Measurements from ENCODE around the gene PIP5K1B. TPM values are rescaled to one million over a fixed set of nuclear protein-coding genes. Genes with fewer than 3 reads are reported as not detected.

The PIP5K1B gene
- total RNA-seq, 1 experiment from 2014 or later: 5.2 TPM

DNA sequence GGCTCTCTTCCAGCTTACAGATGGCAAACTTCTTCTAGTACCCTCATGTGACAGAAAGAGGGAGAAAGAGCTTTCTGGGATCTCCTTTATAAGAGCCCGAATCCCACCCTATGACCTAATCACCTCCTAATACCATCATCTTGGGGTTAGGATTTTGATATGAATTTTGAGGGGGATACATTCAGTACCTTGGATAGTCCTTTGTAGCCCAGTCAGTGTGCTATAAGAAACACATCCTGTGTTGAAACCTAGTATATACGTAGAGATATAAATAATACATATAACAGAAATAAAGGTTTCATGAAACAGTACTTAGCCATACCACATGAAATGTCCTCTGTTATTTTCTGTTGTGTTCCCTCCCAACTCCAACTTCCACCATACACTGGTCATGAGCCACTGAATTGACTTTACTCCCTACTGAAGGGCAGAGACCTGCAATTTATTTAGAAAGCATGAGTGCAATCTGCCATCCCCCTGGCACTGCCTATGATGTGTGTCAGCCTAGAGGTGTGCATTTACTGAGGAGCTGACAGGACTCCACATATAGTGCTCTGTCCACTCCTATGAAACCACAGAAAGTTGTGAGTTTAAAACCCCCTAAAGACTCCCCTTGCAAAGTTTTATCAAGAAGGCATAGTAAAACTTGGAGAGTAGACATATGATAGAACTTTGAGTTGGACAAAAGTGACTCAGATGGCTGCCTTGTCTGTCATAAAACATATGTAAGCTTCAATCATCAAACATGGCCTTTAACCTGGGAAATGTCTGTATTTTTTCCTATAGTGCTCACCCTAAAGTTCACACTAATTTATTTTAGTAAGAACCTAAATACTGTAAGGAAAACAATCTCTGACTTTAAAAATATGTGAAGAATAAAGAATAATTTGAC lies 12.8 kb downstream of the PIP5K1B start (continued):
- no peak for TF ChIP-seq ZBTB21 (CRISPR knock-in tag; IDR thresholded peaks at IDR 0.05; ENCODE audit: borderline replicate concordance)
- TF ChIP-seq, protein P1, sequence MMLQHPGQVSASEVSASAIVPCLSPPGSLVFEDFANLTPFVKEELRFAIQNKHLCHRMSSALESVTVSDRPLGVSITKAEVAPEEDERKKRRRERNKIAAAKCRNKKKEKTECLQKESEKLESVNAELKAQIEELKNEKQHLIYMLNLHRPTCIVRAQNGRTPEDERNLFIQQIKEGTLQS (CRISPR knock-in tag; conservative IDR thresholded peaks at IDR 0.05): no peak
- TF ChIP-seq, protein P2, sequence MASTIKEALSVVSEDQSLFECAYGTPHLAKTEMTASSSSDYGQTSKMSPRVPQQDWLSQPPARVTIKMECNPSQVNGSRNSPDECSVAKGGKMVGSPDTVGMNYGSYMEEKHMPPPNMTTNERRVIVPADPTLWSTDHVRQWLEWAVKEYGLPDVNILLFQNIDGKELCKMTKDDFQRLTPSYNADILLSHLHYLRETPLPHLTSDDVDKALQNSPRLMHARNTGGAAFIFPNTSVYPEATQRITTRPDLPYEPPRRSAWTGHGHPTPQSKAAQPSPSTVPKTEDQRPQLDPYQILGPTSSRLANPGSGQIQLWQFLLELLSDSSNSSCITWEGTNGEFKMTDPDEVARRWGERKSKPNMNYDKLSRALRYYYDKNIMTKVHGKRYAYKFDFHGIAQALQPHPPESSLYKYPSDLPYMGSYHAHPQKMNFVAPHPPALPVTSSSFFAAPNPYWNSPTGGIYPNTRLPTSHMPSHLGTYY (CRISPR knock-in tag; IDR thresholded peaks at IDR 0.05): no peak
- TF ChIP-seq ESRRA (CRISPR knock-in tag; IDR thresholded peaks at IDR 0.05; ENCODE audit: borderline replicate concordance): no peak
- no peak for TF ChIP-seq ZNF416 (CRISPR knock-in tag; IDR thresholded peaks at IDR 0.05)

DNA sequence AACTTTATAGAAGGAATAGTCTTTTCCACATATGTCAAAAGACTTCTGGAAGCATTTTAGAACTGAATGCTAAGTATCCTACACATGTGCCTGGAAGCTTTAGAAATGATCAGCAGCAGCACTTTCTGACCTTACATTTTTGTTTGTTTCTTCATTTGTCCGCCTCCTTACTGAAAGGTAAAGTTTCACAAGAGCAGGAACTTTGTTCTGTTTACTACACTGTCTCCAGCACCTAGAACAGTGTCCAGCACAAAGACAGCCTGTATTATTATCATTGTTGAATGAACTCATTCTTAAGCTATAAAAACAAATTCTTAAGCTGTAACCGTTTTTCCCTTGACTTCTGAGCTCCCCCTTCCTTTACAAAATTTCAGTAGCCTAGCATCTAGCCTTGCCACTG lies 14.8 kb downstream of the PIP5K1B start:
- Mint-ChIP-seq H3K36me3 (no peaks in the 10 kb centered on the region), H3K27me3 (ENCODE audit: low read depth) (no peaks in the 10 kb centered on the region), H3K4me1 (peaks cover 6% of the 10 kb centered on the region), H3K9me3 (peaks cover 8% of the 10 kb centered on the region), H3K4me3 (no peak overlapping the region), H3K27ac (no peak overlapping the region)
- ATAC-seq (no peak), DNase-seq (ENCODE audit: low spot score) (no peak)
- ChIA-PET CTCF (interaction anchor here (0.9 to 1.1 kb wide), 2 partner anchors 34 to 152 kb away, joined by 3 to 4 read pairs; no protein-coding TSS in a partner anchor), POLR2A (no interaction called here)
- TF ChIP-seq MXD4 (CRISPR knock-in tag; IDR thresholded peaks at IDR 0.05; ENCODE audit: borderline replicate concordance) (no peak), ZNF232 (CRISPR knock-in tag; IDR thresholded peaks at IDR 0.05) (no peak), JUN (CRISPR knock-in tag; IDR thresholded peaks at IDR 0.05) (no peak), HMGA2 (CRISPR knock-in tag; IDR thresholded peaks at IDR 0.05) (no peak), ATF2 (CRISPR knock-in tag; IDR thresholded peaks at IDR 0.05; ENCODE audit: borderline replicate concordance, low read depth) (no peak), NFE2L1 (CRISPR knock-in tag; IDR thresholded peaks at IDR 0.05) (no peak), OVOL2 (CRISPR knock-in tag; IDR thresholded peaks at IDR 0.05; ENCODE audit: borderline replicate concordance) (no peak), FOXP1 (CRISPR knock-in tag; IDR thresholded peaks at IDR 0.05; ENCODE audit: borderline replicate concordance) (no peak), NR1H2 (CRISPR knock-in tag; IDR thresholded peaks at IDR 0.05) (no peak), NFYB (CRISPR knock-in tag; conservative IDR thresholded peaks at IDR 0.05; ENCODE audit: low read depth) (no peak)
- TF ChIP-seq, protein P1 (CRISPR knock-in tag; conservative IDR thresholded peaks at IDR 0.05): no peak

- H3K27ac Mint-ChIP-seq: no peak overlapping the region
- POLR2A ChIA-PET: no interaction called here
- ATAC-seq: no peak
- peaks cover 6% of the 10 kb centered on the region for H3K4me1 Mint-ChIP-seq
- DNase-seq (ENCODE audit: low spot score): no peak
- peaks cover 8% of the 10 kb centered on the region for H3K9me3 Mint-ChIP-seq
- H3K4me3 Mint-ChIP-seq: no peak overlapping the region
- CTCF ChIA-PET: no interaction called here
- H3K27me3 Mint-ChIP-seq (ENCODE audit: low read depth): no peaks in the 10 kb centered on the region
- TF ChIP-seq JAZF1 (CRISPR knock-in tag; IDR thresholded peaks at IDR 0.05) (no peak), AR (CRISPR knock-in tag; IDR thresholded peaks at IDR 0.05) (no peak), USF2 (CRISPR knock-in tag; IDR thresholded peaks at IDR 0.05) (no peak), ATF2 (CRISPR knock-in tag; IDR thresholded peaks at IDR 0.05; ENCODE audit: borderline replicate concordance, low read depth) (no peak), ZNF317 (CRISPR knock-in tag; IDR thresholded peaks at IDR 0.05; ENCODE audit: borderline replicate concordance, low read depth) (no peak)
- no peaks in the 10 kb centered on the region for H3K36me3 Mint-ChIP-seq
Measured at GRCh38 chr9:68720656-68721313, 15.7 kb downstream of the PIP5K1B start.

Data from WTC11 (cell line).